Tibial nerve (tissue), 4 donors: ENCODE results near the gene C1orf226. TPM values are rescaled to one million over a fixed set of nuclear protein-coding genes. Genes with fewer than 3 reads are reported as not detected.

Source experiments
- DNase-seq, 2 donors: peaks; one replicate each; pipeline ENCODE4 v3.0.0-alpha.2; 2019; ENCODE audit warnings: low spot score in 2 of 2
- H3K27ac ChIP-seq, 4 donors: fragments of 200-600 bp; sonication (generic) in 3 of 4; one replicate each; pipeline ENCODE4 v1.5.1; 2017 to 2019; ENCODE audit warnings: mild to moderate bottlenecking in 1 of 4
- H3K27me3 ChIP-seq, 2 donors: fragments of 200-600 bp; sonication (generic) in 1 of 2; one replicate each; pipeline versions ENCODE4 v1.5.1 to v1.6.0; 2017 to 2019
- H3K36me3 ChIP-seq, 3 donors: fragments of 200-600 bp; sonication (generic); one replicate each; pipeline ENCODE4 v1.5.1; 2018 to 2019
- H3K4me1 ChIP-seq, 4 donors: fragments of 200-600 bp; sonication (generic) in 3 of 4; one replicate each; pipeline ENCODE4 v1.5.1; 2017 to 2019
- H3K4me3 ChIP-seq, 4 donors: fragments of 200-600 bp; sonication (generic) in 3 of 4; one replicate each; pipeline ENCODE4 v1.5.1; 2017 to 2019; ENCODE audit warnings: mild to moderate bottlenecking in 1 of 4, moderate library complexity in 1 of 4
- H3K9me3 ChIP-seq, 4 donors: fragments of 200-600 bp; sonication (generic) in 3 of 4; one replicate each; pipeline ENCODE4 v1.5.1; 2017 to 2019
- EP300 ChIP-seq, 2 donors: sonication (generic); formaldehyde crosslinking; IDR thresholded peaks; one replicate each; pipeline ENCODE4 v1.6.1; 2017; ENCODE audit warnings: antibody characterized with exemption in 2 of 2, mild to moderate bottlenecking in 1 of 2
- POLR2A ChIP-seq, 2 donors: fragments of 450-650 bp; IDR thresholded peaks; one replicate each; pipeline ENCODE4 v1.6.1; 2017; ENCODE audit warnings: antibody characterized with exemption in 2 of 2, mild to moderate bottlenecking in 2 of 2, moderate library complexity in 2 of 2
- WGBS, 2 donors: methylation state at CpG; one replicate each; pipeline ENCODE4 v1.1.5; 2018; 5-methylcytosine and 5-hydroxymethylcytosine counted together
- total RNA-seq, 4 donors: library from RNA; depleted of rRNA; stranded (reverse); fragments of >200 nt; gene quantifications; one replicate each; pipeline ENCODE4 v1.1.0, GENCODE V29; 2016
- TF ChIP-seq, protein P1 (sequence below), 5 experiments: fragments of 200-600 bp in 3 of 5; fragments of 450-650 bp in 2 of 5; sonication (generic) in 3 of 5; IDR thresholded peaks; one replicate each; pipeline ENCODE4 v1.5.1; 2016 to 2019; ENCODE audit warnings: antibody characterized with exemption in 5 of 5, mild to moderate bottlenecking in 3 of 5, moderate library complexity in 2 of 5

Gene C1orf226
- total RNA-seq, 4 donors from 2014 or later = 2.9 to 8.0 (median 4.7) TPM

DNA sequence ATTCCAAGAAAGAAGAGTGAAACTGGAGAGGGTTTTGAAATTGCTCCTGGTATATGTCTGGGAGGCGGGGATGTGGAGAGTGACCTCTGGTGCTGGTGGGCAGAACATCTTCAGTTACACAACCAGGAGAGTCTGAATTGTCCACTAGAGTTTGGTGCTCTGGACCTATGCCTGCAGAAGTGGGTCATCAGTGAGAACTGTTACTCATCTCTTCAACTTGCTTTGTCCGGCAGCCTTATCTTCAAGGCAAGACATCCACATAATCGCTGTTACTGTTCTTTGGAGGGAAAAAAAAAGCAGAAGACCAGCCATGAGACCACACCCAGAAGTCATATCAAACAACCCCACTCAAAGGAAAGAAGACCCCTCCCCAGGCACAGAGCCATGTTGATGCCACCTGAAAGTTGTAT, 15.5 kb downstream of the C1orf226 start:
- no peak for DNase-seq
- H3K27ac ChIP-seq = no peak overlapping the region
- H3K4me3 ChIP-seq = no peak overlapping the region
- H3K27me3 ChIP-seq = no peaks in the 10 kb centered on the region
- no peaks in the 10 kb centered on the region for H3K36me3 ChIP-seq
- no peak for TF ChIP-seq POLR2A (IDR thresholded peaks at IDR 0.05)
- TF ChIP-seq, protein P1, sequence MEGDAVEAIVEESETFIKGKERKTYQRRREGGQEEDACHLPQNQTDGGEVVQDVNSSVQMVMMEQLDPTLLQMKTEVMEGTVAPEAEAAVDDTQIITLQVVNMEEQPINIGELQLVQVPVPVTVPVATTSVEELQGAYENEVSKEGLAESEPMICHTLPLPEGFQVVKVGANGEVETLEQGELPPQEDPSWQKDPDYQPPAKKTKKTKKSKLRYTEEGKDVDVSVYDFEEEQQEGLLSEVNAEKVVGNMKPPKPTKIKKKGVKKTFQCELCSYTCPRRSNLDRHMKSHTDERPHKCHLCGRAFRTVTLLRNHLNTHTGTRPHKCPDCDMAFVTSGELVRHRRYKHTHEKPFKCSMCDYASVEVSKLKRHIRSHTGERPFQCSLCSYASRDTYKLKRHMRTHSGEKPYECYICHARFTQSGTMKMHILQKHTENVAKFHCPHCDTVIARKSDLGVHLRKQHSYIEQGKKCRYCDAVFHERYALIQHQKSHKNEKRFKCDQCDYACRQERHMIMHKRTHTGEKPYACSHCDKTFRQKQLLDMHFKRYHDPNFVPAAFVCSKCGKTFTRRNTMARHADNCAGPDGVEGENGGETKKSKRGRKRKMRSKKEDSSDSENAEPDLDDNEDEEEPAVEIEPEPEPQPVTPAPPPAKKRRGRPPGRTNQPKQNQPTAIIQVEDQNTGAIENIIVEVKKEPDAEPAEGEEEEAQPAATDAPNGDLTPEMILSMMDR (IDR thresholded peaks at IDR 0.05) = no peak
- no peak for TF ChIP-seq EP300 (IDR thresholded peaks at IDR 0.05)
- WGBS, 2 donors = 84 to 95% methylated on average over 3 of the region's 3 CpGs
- H3K9me3 ChIP-seq = no peaks in the 10 kb centered on the region
- H3K4me1 ChIP-seq = no peaks in the 10 kb centered on the region

DNA sequence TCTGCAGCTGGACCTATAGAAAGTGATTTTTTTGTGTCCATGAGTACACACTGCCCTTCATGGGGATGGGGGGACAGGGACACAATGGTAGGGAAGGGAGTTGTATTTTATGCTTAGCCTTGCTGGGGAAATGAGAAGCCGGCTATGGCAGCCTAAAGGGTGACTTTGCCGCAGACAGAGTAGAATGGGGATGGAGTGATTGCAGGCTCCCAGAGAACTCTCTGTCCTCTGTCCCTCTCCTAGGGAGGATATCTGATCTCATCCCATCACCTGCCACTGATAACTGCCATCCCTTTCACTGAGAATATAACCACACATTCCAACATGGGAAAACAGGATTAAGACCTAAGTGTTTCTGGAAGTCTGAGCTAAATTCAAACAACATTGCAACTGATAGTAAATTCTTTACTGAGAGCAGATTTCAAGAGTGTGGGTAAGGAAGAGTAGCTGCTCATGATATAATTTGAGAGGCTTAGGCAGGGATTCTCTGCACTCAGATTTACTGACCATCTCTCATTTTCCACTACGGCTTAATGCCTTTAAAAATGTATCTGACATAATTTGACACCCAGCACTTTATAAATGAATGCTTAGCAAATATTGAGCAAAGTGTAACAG, 16.5 kb downstream of the C1orf226 start:
- Histone ChIP-seq H3K27ac (no peak overlapping the region), H3K36me3 (no peaks in the 10 kb centered on the region), H3K9me3 (no peaks in the 10 kb centered on the region), H3K4me3 (no peak overlapping the region), H3K27me3 (no peaks in the 10 kb centered on the region), H3K4me1 (no peaks in the 10 kb centered on the region)
- WGBS, 2 donors = 46 to 65% methylated on average over 3 of the region's 3 CpGs
- TF ChIP-seq, protein P1 (IDR thresholded peaks at IDR 0.05) = no peak
- no peak for TF ChIP-seq POLR2A (IDR thresholded peaks at IDR 0.05)
- no peak for TF ChIP-seq EP300 (IDR thresholded peaks at IDR 0.05)
- DNase-seq = no peak

DNA sequence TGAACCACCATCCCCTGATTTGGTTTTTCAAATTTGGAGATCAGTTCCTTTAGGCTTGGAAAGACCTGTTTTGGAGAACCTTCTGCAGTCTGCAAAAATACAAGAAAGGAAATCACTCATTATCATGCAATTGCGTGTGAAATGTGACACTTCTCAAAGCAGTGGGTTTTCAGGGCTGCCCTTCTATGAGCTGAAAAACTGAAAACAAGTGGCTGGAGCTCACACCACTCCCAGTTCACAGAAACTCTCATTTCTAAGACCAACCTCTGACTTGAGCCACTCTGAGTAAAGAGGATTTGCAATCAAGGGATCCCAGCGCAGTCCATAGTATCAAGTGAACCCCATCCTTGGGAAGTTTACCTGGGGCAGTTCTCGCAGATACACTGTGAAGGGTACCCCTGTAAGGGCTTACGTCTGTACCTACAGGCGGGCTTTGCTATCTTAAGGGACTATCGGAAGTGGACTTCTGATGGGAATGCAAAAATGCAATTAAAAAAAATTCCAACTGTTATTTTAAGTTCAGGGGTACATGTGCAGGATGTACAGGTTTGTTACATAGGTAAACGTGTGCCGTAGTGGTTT, 17.6 kb downstream of the C1orf226 start:
- DNase-seq = no peak
- TF ChIP-seq EP300 (IDR thresholded peaks at IDR 0.05) (no peak), POLR2A (IDR thresholded peaks at IDR 0.05) (no peak)
- TF ChIP-seq, protein P1 (IDR thresholded peaks at IDR 0.05) = no peak
- H3K4me1 ChIP-seq = no peaks in the 10 kb centered on the region
- H3K27me3 ChIP-seq = no peaks in the 10 kb centered on the region
- WGBS, 2 donors = 86 to 88% methylated on average over 8 of the region's 8 CpGs
- H3K36me3 ChIP-seq = no peaks in the 10 kb centered on the region
- no peak overlapping the region for H3K4me3 ChIP-seq
- H3K27ac ChIP-seq = no peak overlapping the region
- H3K9me3 ChIP-seq = no peaks in the 10 kb centered on the region

DNA sequence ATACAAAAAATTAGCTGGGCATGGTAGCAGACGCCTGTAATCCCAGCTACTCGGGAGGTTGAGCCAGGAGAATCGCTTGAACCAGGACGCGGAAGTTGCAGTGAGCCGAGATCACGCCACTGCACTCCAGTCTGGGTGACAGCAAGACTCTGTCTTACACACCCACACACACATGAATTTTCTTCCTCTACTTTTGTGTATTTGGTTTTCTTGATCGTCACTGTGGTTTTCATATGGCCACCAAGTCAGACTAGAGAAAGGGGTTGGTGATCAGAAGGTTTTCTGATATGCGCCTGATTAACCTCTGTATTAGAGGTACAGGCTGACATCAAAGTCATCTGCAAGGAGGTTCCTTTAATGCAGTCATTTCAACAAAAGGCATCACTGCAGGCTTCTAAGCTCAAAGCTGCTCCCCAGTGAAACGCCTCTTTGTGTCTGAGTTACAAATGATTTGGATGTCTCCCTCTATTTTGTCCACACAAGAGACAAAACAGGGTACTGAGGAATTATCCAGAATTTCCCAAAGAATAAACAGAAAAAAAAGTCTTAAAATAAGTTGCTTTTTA, 19.3 kb downstream of the C1orf226 start:
- WGBS, 2 donors = 72 to 75% methylated on average over 10 of the region's 10 CpGs
- Histone ChIP-seq H3K9me3 (no peaks in the 10 kb centered on the region), H3K36me3 (no peaks in the 10 kb centered on the region), H3K4me1 (peaks cover 0 to 11% (median 3%) of the 10 kb centered on the region in 4 donors), H3K4me3 (no peak overlapping the region), H3K27ac (no peak overlapping the region), H3K27me3 (no peaks in the 10 kb centered on the region)
- TF ChIP-seq, protein P1 (IDR thresholded peaks at IDR 0.05) = no peak
- TF ChIP-seq EP300 (IDR thresholded peaks at IDR 0.05) (no peak), POLR2A (IDR thresholded peaks at IDR 0.05) (no peak)
- no peak for DNase-seq

DNA sequence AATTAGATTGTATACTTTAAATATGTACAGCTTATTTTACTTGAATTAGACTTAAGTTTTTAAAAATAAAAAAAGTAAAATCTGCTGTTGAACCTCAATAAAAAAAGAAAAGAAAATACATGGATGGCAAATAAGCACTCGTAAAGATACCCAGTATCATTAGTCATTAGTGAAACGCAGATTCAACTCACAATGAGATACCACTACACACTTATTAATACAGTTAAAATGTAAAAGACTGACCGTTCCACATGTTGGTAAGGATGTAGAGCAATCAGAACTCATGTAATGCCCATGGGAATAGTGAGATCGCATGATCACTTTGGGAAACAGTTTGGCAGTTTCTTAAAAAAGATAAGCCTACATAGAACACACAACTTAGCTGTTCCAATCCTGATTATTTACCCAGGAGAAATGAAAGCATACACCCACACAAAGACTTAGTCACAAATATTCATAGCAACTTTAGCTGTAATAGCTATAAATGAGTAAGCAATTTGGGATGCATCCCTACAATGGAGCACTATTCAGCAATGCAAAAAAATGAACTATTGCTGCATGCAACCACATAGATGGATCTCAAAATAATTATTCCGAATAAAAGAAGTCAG, 23.1 kb downstream of the C1orf226 start:
- Histone ChIP-seq H3K27ac (no peak overlapping the region), H3K27me3 (no peaks in the 10 kb centered on the region), H3K36me3 (no peaks in the 10 kb centered on the region), H3K4me1 (peaks cover 0 to 11% (median 5%) of the 10 kb centered on the region in 4 donors), H3K4me3 (no peak overlapping the region), H3K9me3 (no peaks in the 10 kb centered on the region)
- 44 to 67% methylated on average over 5 of the region's 5 CpGs for WGBS, 2 donors
- TF ChIP-seq, protein P1 (IDR thresholded peaks at IDR 0.05) = no peak
- DNase-seq = no peak
